ENCODE measurements around the gene ISLR2.

ISLR2 gene

GRCh38 chr15:74128785-74129585 is 1.4 kb upstream of the ISLR2 start:
- no peak for DNase-seq (ENCODE audit: low read depth)

- no peak for DNase-seq (ENCODE audit: low read depth)
Measured at GRCh38 chr15:74129586-74130154, 716 bp upstream of the ISLR2 start.

GRCh38 chr15:74130849-74131627 is 652 bp downstream of the ISLR2 start:
- DNase-seq (ENCODE audit: low read depth), result no peak

GRCh38 chr15:74131628-74132413 is 1.4 kb downstream of the ISLR2 start:
- no peak for DNase-seq (ENCODE audit: low read depth)

- no peak for DNase-seq (ENCODE audit: low read depth)
Measured at GRCh38 chr15:74132681-74133651, 2.6 kb downstream of the ISLR2 start.

- no peak for DNase-seq (ENCODE audit: low read depth)
Measured at GRCh38 chr15:74133694-74134386, 3.5 kb downstream of the ISLR2 start.

GRCh38 chr15:74134387-74135027 is 4.1 kb downstream of the ISLR2 start:
- no peak for DNase-seq (ENCODE audit: low read depth)

GRCh38 chr15:74135041-74135565 is 4.7 kb downstream of the ISLR2 start:
- DNase-seq (ENCODE audit: low read depth), result no peak

GRCh38 chr15:74136540-74136813 is 6.1 kb downstream of the ISLR2 start:
- no peak for DNase-seq (ENCODE audit: low read depth)

- DNase-seq (ENCODE audit: low read depth), result no peak
Measured at GRCh38 chr15:74136814-74137536, 6.6 kb downstream of the ISLR2 start.

GRCh38 chr15:74137537-74137894 is 7.1 kb downstream of the ISLR2 start:
- no peak for DNase-seq (ENCODE audit: low read depth)

GRCh38 chr15:74138642-74139041 is 8.3 kb downstream of the ISLR2 start:
- DNase-seq (ENCODE audit: low read depth), result no peak

GRCh38 chr15:74141591-74141990 is 11.2 kb downstream of the ISLR2 start:
- DNase-seq (ENCODE audit: low read depth), result no peak

GRCh38 chr15:74144153-74144775 is 13.9 kb downstream of the ISLR2 start:
- no peak for DNase-seq (ENCODE audit: low read depth)

GRCh38 chr15:74146277-74146800 is 16.0 kb downstream of the ISLR2 start:
- no peak for DNase-seq (ENCODE audit: low read depth)

- DNase-seq (ENCODE audit: low read depth), result no peak
Measured at GRCh38 chr15:74147051-74147450, 16.7 kb downstream of the ISLR2 start.

- DNase-seq (ENCODE audit: low read depth), result no peak
Measured at GRCh38 chr15:74155766-74156417, 25.5 kb downstream of the ISLR2 start.

All from stimulated activated CD8-positive, alpha-beta memory T cell treated with anti-CD3 and anti-CD28 coated beads, Interleukin-4, amount 100 ng/mL, for 24 hours (primary cell).